ENCODE data around the gene HJURP.

Gene HJURP

GRCh38 chr2:233789554-233789953 is 64.8 kb downstream of the HJURP start:
- no peak for TF ChIP-seq CTCF (IDR thresholded peaks at IDR 0.05; ENCODE audit: insufficient read depth, low read depth, low read length, missing control alignments)
- DNase-seq (ENCODE audit: low read depth) = no peak

More at GRCh38 chr2:233789554-233789953, 64.8 kb downstream of the HJURP start:
- no peak overlapping the region for H3K4me3 ChIP-seq (ENCODE audit: low read length)

Data from epithelial cell of esophagus (primary cell).